HG02885 (cell line): Measurements from ENCODE around the gene KCTD12.
"Not testable (repeated sequence)": the region's sequence is repeated elsewhere in the genome, so short reads cannot be mapped to it uniquely, and the experiment has no call there.

Experiments
- ATAC-seq: cut with Tn5 transposase; IDR thresholded peaks from one replicate; pipeline ENCODE4 v1.9.1; 2021; ENCODE audit warnings: mild to moderate bottlenecking; ENCODE audit not compliant: unreplicated experiment, poor library complexity

KCTD12 gene

DNA sequence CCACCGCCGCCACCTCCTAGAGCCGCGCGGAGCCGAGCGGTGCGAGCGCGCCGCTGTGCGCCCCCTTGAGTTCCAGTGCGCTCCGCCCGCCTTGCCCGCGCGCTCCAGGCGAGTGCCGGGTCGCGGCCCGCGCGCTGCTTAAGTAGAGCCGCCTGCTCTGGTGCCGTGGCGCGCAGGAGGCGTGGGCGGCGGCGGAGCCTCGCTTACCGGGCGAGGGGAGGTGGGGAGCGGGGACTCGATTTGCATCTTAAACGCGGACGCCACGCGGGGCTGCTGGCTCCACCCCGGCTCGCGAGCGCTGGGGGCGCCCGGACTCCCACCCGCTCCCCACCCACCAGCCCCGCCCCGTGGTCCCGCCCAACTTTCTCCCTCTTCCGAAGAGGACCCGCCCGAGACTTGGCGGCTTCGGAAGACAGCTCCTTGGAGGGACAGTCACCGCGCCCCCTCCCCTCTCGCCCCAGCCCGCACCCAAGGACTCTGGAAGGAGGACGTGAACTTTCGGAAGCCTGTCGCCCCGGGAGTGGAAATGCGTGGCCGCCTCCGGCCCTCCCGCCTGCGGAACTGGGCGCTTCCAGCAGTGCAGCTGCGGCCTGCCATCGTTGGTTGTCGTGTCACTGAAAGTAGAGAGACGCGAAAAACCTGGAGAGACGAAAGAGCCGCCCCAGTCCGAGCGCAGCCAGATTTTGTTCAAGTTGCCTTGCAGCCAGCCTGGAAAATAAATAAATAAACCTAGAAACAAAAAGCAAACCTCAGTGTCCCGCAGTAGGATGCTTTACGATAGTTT is at the start of gene KCTD12:
TSS of gene KCTD12 (minus strand) at position 114 of the 784 bp plus-strand sequence. CDS start 257 bp downstream, outside the sequence.
- ATAC-seq, result peak; percentile 64

DNA sequence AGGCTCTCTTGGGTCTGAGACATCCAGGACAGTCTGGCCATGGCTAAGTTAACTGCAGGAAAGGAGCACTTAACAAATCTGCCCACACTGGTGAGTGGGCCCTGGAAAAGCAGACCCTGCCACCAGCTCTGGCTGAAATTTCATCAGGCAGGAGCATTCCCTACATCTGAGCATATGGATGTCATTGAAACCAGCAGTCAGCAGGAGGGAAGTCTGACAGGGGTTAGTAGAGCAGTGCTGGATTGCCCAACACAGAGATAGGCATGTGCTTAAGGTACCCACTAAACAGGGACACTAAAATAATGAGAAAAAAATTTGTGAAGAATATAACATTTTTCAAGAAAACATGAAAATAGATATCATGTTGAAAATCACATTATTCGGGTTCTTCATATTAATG is 48.5 kb upstream of the KCTD12 start:
- no peak for ATAC-seq

DNA sequence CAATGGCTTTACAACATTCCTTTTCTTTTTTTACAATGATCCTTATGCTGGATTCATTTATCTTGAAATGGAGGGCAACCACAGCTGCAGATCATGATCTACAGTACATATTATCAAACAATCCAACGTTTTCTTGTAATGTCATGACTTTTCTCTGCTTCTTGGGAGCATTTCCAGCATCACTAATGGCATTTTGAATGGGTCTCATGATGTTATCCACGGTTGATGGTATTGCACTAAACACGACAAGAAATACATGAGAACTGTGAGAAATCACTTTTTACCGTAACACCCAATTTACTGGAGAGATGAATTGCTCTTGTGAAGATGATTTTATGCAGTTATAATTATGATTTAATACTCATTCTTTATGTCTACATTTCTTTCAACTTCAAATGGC is 45.9 kb upstream of the KCTD12 start:
- ATAC-seq, result no peak

GRCh38 chr13:76929851-76930374 is 43.7 kb upstream of the KCTD12 start:
- ATAC-seq, result no peak

DNA sequence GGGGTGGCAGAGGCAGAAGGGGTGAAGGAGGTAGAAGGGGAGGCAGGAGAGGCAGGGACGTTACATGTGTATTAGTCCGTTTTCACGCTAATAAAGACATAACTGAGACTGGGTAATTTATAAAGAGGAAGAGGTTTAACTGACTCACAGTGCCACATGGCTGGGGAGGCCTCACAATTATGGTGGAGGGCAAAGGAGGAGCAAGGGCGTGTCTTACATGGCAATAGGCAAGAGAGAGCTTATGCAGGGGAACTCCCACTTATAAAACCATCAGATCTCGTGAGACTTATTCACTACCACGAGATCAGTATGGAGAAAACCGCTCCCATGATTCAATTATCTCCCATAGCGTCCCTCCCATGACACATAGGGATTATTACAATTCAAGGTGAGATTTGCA is 43.1 kb upstream of the KCTD12 start:
- ATAC-seq, result no peak

GRCh38 chr13:76928456-76928855 is 42.3 kb upstream of the KCTD12 start:
- ATAC-seq, result no peak

- no peak for ATAC-seq
These were observed 41.8 kb upstream of the KCTD12 start for GRCh38 chr13:76927955-76928354.

GRCh38 chr13:76925115-76925514 is 38.9 kb upstream of the KCTD12 start:
- no peak for ATAC-seq

GRCh38 chr13:76921516-76921915 is 35.3 kb upstream of the KCTD12 start:
- no peak for ATAC-seq

- ATAC-seq, result not testable (repeated sequence)
These were observed 31.7 kb upstream of the KCTD12 start for GRCh38 chr13:76917755-76918481.

- no peak for ATAC-seq
These were observed 30.9 kb upstream of the KCTD12 start for GRCh38 chr13:76917095-76917494.

DNA sequence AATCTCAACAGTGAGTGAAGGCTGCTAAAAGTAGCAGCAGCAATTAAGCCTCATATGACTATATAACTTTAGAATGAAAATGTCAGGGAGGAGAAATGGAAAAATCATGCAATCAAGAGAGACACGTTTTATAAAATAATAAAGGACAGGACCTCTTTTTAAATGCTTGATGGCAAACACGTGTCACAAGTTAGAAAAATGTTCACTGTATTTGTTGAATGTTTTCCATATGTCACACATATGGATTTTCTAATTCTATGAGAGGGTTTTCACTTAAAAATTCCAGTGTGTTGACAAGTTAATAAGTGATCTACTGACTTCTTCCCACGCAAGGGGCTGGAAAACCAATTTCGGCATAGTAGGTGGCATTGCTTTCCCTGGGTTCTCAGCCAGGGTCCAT is 27.7 kb upstream of the KCTD12 start:
- ATAC-seq, result no peak

DNA sequence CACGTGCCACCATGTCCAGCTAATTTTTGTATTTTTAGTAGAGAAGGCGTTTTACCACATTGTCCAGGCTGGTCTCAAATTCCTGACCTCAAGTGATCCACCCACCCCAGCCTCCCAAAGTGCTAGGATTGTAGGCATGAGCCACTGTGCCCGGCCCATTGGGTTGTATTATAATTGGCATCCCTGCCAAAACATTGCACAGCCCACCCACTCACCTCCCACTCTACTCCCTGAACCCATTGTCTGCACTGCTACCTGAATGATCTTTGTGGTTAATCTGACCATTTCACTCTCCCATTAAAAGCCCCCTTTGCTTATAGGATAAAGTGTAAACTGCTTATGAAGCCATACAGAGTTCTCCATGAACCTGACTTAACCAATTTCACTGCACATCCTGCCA is 26.3 kb upstream of the KCTD12 start:
- ATAC-seq, result no peak

DNA sequence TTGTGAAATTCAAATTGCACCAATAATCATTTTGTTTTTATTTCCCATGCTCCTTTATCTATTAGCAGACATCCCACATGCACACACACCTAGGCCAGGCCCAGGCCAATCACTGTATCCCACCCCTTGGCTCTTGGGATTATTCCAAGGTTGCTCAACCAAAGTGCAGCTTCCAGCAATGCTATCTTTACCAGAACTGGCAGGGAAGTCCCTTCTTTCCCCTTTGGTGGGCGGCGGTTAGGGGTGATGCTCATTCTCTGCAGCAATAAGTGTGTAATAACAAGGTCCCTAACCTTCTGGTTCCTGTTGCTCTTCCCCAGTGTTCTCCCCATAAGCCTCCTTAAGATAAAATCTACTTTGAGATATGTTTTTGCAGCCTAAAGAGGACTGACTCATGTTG is 18.3 kb upstream of the KCTD12 start:
- no peak for ATAC-seq

DNA sequence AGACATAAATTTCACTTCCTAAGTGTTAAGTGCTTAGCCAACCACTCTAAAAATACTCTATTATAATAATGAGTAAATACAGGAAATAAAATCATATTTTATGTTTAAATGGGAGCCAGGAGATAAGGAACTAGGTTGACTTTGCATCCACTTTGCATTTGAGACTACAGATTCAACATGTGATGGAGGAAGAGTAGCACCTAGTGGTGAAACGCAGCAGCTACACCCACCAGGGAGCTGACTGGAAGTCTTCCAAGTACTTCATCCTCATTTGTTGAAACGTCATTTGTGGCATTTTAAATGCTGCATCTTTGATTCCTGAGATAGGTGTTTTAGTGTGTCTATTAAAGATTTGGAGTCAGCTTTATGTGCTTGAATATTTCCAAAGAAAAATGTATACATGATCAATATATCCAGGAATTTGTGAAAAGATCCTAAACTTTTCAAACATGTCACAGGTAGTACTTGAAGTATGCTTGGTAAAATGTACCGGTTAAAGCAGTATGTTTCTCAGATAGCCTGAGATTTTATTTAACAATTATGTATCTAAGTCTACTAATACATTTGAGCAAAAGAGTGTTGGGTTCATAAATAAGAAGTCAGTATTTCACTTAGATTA is 17.4 kb upstream of the KCTD12 start:
- ATAC-seq, result peak; percentile 99

DNA sequence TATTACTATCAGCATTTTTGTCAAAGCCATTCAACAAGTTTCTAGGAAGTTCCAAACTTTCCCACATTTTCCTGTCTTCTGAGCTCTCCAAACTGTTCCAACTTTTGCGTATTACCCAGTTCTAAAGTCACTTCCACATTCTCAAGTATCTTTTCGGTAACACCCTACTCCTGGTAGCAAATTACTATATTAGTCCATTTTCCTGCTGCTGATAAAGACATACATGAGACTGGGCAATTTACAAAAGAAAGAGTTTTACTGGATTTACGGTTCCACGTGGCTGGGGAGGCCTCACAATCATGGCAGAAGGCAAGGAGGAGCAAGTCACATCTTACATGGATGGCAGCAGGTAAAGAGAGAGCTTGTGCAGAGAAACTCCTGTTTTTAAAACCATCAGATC is 12.9 kb upstream of the KCTD12 start:
- ATAC-seq, result not testable (repeated sequence)

- ATAC-seq, result not testable (repeated sequence)
These were observed 11.0 kb upstream of the KCTD12 start for GRCh38 chr13:76897171-76897570.

- peak; percentile 75 for ATAC-seq
These were observed 8.4 kb upstream of the KCTD12 start for GRCh38 chr13:76894401-76895110.

DNA sequence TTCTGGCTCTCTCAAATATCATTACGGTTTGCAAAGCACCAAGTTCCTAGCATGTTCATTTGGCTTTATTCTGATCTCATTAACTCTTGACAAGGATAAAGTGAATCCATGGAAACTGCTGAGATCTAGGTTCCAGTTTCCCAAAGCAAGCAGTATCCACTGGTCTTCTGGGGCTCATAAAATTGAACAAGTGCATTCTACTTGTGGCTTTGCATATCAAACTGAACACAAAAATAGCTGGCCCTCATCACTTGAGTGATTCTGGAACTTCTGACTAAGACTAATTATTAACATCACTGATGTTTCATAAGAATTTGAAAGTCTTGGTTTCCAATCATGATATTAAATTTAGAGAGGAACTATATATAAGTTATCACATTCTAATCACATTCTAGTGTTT is 6.3 kb upstream of the KCTD12 start:
- ATAC-seq, result no peak

DNA sequence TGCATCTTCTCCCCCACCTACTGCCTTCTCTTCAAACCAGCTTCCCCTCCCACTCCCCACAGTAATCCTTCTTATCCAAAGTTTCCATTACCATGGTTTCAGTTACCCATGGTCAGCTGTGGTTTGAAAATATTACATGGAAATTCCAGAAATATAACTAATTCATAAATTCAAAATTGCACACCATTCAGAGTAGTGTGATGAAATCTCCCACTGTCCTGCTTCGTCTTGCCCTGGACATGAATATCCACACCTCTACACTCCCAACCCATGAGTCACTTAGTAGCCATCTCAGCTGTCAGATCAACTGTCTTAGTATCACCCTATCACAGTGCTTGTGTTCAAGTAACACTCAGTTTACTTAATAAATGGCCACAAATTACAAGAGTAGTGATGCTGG is 3.8 kb upstream of the KCTD12 start:
- no peak for ATAC-seq
